HepG2 (cell line): ENCODE data around the gene MYADML2. TPM values are rescaled to one million over a fixed set of nuclear protein-coding genes. Genes with fewer than 3 reads are reported as not detected.

Source experiments
- ETV6 ChIP-seq: sonication (generic); formaldehyde crosslinking; conservative IDR thresholded peaks from 2 replicates; pipeline ENCODE4 v1.4.0; 2020; ENCODE audit warnings: missing genetic modification reagents
- GTF3A ChIP-seq: sonication (generic); formaldehyde crosslinking; conservative IDR thresholded peaks from 2 replicates; pipeline ENCODE4 v1.4.0; 2020; ENCODE audit warnings: mild to moderate bottlenecking, missing genetic modification reagents
- HOXA7 ChIP-seq: sonication (generic); formaldehyde crosslinking; IDR thresholded peaks from 2 replicates; pipeline ENCODE4 v1.8.1; 2022; ENCODE audit warnings: mild to moderate bottlenecking, missing genetic modification reagents, moderate library complexity
- KLF16 ChIP-seq, 2 experiments: sonication (generic) in 1 of 2; formaldehyde crosslinking in 1 of 2; IDR thresholded peaks; 2 replicates each; pipeline versions ENCODE4 v1.6.1 to v1.8.0; 2016 to 2023; ENCODE audit warnings: missing genetic modification reagents in 2 of 2, missing compliant biosample characterization in 1 of 2
- MTF2 ChIP-seq: sonication (generic); formaldehyde crosslinking; IDR thresholded peaks from 2 replicates; pipeline ENCODE4 v1.5.0; 2020; ENCODE audit warnings: missing genetic modification reagents, borderline replicate concordance
- PAX8 ChIP-seq: sonication (generic); formaldehyde crosslinking; IDR thresholded peaks from 2 replicates; pipeline ENCODE4 v1.8.0; 2022; ENCODE audit warnings: mild to moderate bottlenecking, missing genetic modification reagents, borderline replicate concordance
- PRMT3 ChIP-seq: sonication (generic); formaldehyde crosslinking; IDR thresholded peaks from 2 replicates; pipeline ENCODE4 v1.8.1; 2022; ENCODE audit warnings: low read depth, mild to moderate bottlenecking, moderate library complexity, missing genetic modification reagents, borderline replicate concordance
- SMAD1 ChIP-seq: sonication (generic); formaldehyde crosslinking; IDR thresholded peaks from 2 replicates; pipeline ENCODE4 v1.4.0; 2020; ENCODE audit warnings: missing genetic modification reagents, low read depth, mild to moderate bottlenecking, borderline replicate concordance
- SUZ12 ChIP-seq: fragments of 150-350 bp; IDR thresholded peaks from 2 replicates; pipeline ENCODE4 v1.6.1; 2014; ENCODE audit warnings: low read depth, low read length
- ZBTB20 ChIP-seq: sonication (generic); formaldehyde crosslinking; IDR thresholded peaks from 2 replicates; pipeline ENCODE4 v1.8.1; 2023; ENCODE audit warnings: missing genetic modification reagents, low read depth, mild to moderate bottlenecking, borderline replicate concordance
- ZFP36L1 ChIP-seq: sonication (generic); formaldehyde crosslinking; IDR thresholded peaks from 2 replicates; pipeline ENCODE4 v1.8.0; 2022; ENCODE audit warnings: mild to moderate bottlenecking, missing genetic modification reagents, moderate library complexity
- ZFYVE20 ChIP-seq: sonication (generic); formaldehyde crosslinking; IDR thresholded peaks from 2 replicates; pipeline ENCODE4 v1.8.0; 2023; ENCODE audit warnings: low read depth, mild to moderate bottlenecking, moderate library complexity, missing genetic modification reagents, borderline replicate concordance
- ZMYM3 ChIP-seq: sonication (generic); formaldehyde crosslinking; IDR thresholded peaks from 2 replicates; pipeline ENCODE4 v1.5.1; 2020; ENCODE audit warnings: mild to moderate bottlenecking, missing genetic modification reagents
- ZNF235 ChIP-seq: sonication (generic); formaldehyde crosslinking; IDR thresholded peaks from 2 replicates; pipeline ENCODE4 v1.8.1; 2023; ENCODE audit warnings: mild to moderate bottlenecking, missing genetic modification reagents, borderline replicate concordance
- ZNF317 ChIP-seq: sonication (generic); formaldehyde crosslinking; IDR thresholded peaks from 2 replicates; pipeline ENCODE4 v1.5.0; 2020; ENCODE audit warnings: mild to moderate bottlenecking, missing genetic modification reagents
- ZNF333 ChIP-seq: sonication (generic); formaldehyde crosslinking; IDR thresholded peaks from 2 replicates; pipeline ENCODE4 v1.4.0; 2020; ENCODE audit warnings: mild to moderate bottlenecking, missing genetic modification reagents, borderline replicate concordance
- ZNF468 ChIP-seq: sonication (generic); formaldehyde crosslinking; IDR thresholded peaks from 2 replicates; pipeline ENCODE4 v1.8.0; 2022; ENCODE audit warnings: mild to moderate bottlenecking, moderate library complexity, missing genetic modification reagents
- ZNF484 ChIP-seq: sonication (generic); formaldehyde crosslinking; IDR thresholded peaks from 2 replicates; pipeline ENCODE4 v1.5.1; 2020; ENCODE audit warnings: mild to moderate bottlenecking, low read depth, missing genetic modification reagents, borderline replicate concordance
- ZNF569 ChIP-seq: sonication (generic); formaldehyde crosslinking; IDR thresholded peaks from 2 replicates; pipeline ENCODE4 v1.5.0; 2020; ENCODE audit warnings: mild to moderate bottlenecking, missing genetic modification reagents, moderate library complexity, borderline replicate concordance
- ZNF572 ChIP-seq: sonication (generic); formaldehyde crosslinking; IDR thresholded peaks from 2 replicates; pipeline ENCODE4 v1.5.1; 2020; ENCODE audit warnings: mild to moderate bottlenecking, missing genetic modification reagents
- ZNF616 ChIP-seq: sonication (generic); formaldehyde crosslinking; IDR thresholded peaks from 2 replicates; pipeline ENCODE4 v1.5.0; 2020; ENCODE audit warnings: low read depth, mild to moderate bottlenecking, missing genetic modification reagents
- polyA plus RNA-seq, 8 experiments: library from polyadenylated mRNA; depleted of rRNA in 3 of 8; stranded (reverse) in 7 of 8; unstranded in 1 of 8; fragments of >200 nt; fragmentation: Illumina TruSeq in 4 of 8; extraction: Trizol in 4 of 8; gene quantifications; 2 replicates each; pipeline versions ENCODE4 v1.2.1 to v1.2.3, GENCODE V29; 2011 to 2016; ENCODE audit warnings: low read depth in 4 of 8, missing spikeins in 1 of 8, mixed read lengths in 1 of 8; ENCODE audit not compliant: insufficient read depth in 1 of 8
- total RNA-seq, 5 experiments: library from RNA; depleted of rRNA; stranded (reverse); fragments of >200 nt; fragmentation: Illumina TruSeq; extraction: Trizol; gene quantifications; 2 replicates each; pipeline ENCODE4 v1.2.3, GENCODE V29; 2016; ENCODE audit warnings: low read depth in 1 of 5
- TF ChIP-seq, protein P1 (sequence below): sonication (generic); formaldehyde crosslinking; IDR thresholded peaks from 2 replicates; pipeline ENCODE4 v1.4.0; 2020; ENCODE audit warnings: missing genetic modification reagents
- TF ChIP-seq, protein P2 (sequence below): IDR thresholded peaks from 2 replicates; pipeline ENCODE4 v1.6.1; 2016; ENCODE audit warnings: low read depth, control low read depth

Gene MYADML2
- total and polyA plus RNA-seq, 2 of the 13 experiments (the other 11 are each of a cell fraction or from before 2014, with no cell fraction given) = not detected

DNA sequence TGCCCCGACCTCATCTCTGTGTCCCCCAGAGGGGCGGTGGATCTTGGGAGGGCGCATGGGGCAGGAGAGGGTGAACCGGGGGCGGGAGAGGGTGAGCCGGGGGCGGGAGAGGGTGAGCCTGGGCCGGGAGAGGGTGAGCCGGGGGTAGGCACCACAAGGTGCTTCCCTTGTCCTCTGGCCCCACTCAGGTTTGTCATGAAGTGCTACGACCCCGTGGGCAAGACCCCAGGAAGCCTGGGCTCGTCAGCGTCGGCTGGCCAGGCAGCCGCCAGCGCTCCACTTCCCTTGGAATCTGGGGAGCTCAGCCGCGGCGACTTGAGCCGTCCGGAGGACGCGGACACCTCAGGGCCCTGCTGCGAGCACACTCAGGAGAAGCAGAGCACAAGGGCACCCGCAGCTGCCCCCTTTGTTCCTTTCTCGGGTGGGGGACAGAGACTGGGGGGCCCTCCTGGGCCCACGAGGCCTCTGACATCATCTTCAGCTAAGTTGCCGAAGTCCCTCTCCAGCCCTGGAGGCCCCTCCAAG lies 49.3 kb upstream of the MYADML2 start (continued):
- TF ChIP-seq KLF16 (CRISPR knock-in tag; IDR thresholded peaks at IDR 0.05) (0 out of 4 replicates have a peak, but pooled peaks of 1 of the 2 experiments have one; percentile 33), ZFYVE20 (CRISPR knock-in tag) (no peak), HOXA7 (no peak), GTF3A (CRISPR knock-in tag) (no peak), ZNF468 (no peak), PRMT3 (CRISPR knock-in tag) (no peak), ZNF572 (peak; percentile 36; the same call in 1 of the 2 replicates), ZNF333 (peak; percentile 61; the same call in 1 of the 2 replicates), ZFP36L1 (CRISPR knock-in tag) (no peak), SUZ12 (no peak), ZNF317 (CRISPR knock-in tag) (no peak), ZNF616 (CRISPR knock-in tag) (0 out of 2 replicates have a peak, but pooled peaks have one; percentile 1), ZNF484 (CRISPR knock-in tag) (no peak), ZNF569 (CRISPR knock-in tag) (no peak), ZMYM3 (no peak), SMAD1 (CRISPR knock-in tag) (no peak), ZBTB20 (CRISPR knock-in tag) (no peak), MTF2 (CRISPR knock-in tag) (no peak), ZNF235 (CRISPR knock-in tag) (peak; percentile 55; the same call in 1 of the 2 replicates), PAX8 (CRISPR knock-in tag) (0 out of 2 replicates have a peak, but pooled peaks have one; percentile 13), ETV6 (no peak)
- TF ChIP-seq, protein P1, sequence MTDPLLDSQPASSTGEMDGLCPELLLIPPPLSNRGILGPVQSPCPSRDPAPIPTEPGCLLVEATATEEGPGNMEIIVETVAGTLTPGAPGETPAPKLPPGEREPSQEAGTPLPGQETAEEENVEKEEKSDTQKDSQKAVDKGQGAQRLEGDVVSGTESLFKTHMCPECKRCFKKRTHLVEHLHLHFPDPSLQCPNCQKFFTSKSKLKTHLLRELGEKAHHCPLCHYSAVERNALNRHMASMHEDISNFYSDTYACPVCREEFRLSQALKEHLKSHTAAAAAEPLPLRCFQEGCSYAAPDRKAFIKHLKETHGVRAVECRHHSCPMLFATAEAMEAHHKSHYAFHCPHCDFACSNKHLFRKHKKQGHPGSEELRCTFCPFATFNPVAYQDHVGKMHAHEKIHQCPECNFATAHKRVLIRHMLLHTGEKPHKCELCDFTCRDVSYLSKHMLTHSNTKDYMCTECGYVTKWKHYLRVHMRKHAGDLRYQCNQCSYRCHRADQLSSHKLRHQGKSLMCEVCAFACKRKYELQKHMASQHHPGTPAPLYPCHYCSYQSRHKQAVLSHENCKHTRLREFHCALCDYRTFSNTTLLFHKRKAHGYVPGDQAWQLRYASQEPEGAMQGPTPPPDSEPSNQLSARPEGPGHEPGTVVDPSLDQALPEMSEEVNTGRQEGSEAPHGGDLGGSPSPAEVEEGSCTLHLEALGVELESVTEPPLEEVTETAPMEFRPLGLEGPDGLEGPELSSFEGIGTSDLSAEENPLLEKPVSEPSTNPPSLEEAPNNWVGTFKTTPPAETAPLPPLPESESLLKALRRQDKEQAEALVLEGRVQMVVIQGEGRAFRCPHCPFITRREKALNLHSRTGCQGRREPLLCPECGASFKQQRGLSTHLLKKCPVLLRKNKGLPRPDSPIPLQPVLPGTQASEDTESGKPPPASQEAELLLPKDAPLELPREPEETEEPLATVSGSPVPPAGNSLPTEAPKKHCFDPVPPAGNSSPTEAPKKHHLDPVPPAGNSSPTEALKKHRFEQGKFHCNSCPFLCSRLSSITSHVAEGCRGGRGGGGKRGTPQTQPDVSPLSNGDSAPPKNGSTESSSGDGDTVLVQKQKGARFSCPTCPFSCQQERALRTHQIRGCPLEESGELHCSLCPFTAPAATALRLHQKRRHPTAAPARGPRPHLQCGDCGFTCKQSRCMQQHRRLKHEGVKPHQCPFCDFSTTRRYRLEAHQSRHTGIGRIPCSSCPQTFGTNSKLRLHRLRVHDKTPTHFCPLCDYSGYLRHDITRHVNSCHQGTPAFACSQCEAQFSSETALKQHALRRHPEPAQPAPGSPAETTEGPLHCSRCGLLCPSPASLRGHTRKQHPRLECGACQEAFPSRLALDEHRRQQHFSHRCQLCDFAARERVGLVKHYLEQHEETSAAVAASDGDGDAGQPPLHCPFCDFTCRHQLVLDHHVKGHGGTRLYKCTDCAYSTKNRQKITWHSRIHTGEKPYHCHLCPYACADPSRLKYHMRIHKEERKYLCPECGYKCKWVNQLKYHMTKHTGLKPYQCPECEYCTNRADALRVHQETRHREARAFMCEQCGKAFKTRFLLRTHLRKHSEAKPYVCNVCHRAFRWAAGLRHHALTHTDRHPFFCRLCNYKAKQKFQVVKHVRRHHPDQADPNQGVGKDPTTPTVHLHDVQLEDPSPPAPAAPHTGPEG (CRISPR knock-in tag) = no peak
- TF ChIP-seq, protein P2, sequence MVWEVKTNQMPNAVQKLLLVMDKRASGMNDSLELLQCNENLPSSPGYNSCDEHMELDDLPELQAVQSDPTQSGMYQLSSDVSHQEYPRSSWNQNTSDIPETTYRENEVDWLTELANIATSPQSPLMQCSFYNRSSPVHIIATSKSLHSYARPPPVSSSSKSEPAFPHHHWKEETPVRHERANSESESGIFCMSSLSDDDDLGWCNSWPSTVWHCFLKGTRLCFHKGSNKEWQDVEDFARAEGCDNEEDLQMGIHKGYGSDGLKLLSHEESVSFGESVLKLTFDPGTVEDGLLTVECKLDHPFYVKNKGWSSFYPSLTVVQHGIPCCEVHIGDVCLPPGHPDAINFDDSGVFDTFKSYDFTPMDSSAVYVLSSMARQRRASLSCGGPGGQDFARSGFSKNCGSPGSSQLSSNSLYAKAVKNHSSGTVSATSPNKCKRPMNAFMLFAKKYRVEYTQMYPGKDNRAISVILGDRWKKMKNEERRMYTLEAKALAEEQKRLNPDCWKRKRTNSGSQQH (CRISPR knock-in tag) = no peak
